ENCODE measurements around the gene CACNA2D4. TPM values are rescaled to one million over a fixed set of nuclear protein-coding genes. Genes with fewer than 3 reads are reported as not detected.

CACNA2D4 gene
- total RNA-seq, 4 donors from 2014 or later, result 0.84 to 3.8 (median 3.4) TPM

DNA sequence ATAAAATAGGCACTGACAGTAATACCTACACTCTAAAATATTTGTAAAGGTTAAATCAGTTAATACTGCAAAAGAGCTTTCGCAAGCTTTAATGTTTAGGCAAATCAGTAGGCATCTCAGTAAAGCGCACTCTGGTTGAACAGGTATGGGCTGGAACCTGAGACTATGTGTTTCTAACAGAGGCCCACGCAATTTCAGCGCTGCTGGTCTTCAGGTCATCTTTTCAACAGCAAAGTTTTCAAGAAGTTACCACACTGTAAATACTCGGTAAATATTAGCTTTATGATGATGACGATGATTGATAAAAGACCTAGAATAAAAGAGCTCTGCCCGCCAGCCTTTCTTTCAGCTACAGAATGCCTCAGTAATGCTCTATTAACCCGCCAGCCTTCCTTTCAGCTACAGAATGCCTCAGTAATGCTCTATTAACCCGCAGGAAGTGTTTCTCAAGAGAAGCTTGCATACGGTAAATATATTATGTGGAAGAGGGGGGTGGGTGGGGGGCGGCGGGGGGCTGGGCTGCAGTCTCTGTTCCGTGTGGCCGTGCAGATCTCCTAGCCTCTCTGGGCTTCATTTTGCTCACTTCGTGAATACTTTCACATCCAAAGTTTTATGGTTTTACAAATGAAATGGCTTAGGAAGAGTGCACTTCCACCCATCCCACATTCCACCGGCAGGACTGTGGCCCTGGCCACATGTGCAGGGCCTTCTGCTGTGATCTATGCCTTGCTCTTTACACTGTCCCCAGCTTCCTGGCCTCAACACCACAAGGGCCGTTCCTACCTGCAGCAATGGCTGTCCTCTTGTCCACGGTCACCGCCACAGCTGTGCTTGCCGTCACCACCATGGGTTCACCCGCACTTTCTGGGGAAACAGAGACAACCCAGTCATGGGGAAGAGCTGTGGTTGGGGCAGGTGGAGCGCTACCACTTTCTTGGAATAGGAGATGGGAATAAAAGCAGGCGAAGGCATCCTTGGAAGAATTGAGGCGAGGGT, 78.2 kb downstream of the CACNA2D4 start:
- H3K27ac ChIP-seq (replicated peaks in 1 of 4), result no peak overlapping the region
- H3K4me3 ChIP-seq, result no peak overlapping the region
- no peaks in the 10 kb centered on the region for H3K36me3 ChIP-seq
- no peaks in the 10 kb centered on the region for H3K9me3 ChIP-seq
- no peaks in the 10 kb centered on the region for H3K4me1 ChIP-seq
- WGBS, result 74% methylated on average over 22 of the region's 24 CpGs
- no peak for DNase-seq (ENCODE audit: extremely low spot score)
- intact Hi-C loops (cut with DNase I), result loop anchor here (5.0 kb wide), 1 partner anchor 72 kb away; no protein-coding TSS in a partner anchor
- TF ChIP-seq POLR2A (IDR thresholded peaks at IDR 0.05; ENCODE audit: low read depth) (no peak), EP300 (IDR thresholded peaks at IDR 0.05) (no peak), POLR2AphosphoS5 (IDR thresholded peaks at IDR 0.05) (no peak)
- TF ChIP-seq, protein P1, sequence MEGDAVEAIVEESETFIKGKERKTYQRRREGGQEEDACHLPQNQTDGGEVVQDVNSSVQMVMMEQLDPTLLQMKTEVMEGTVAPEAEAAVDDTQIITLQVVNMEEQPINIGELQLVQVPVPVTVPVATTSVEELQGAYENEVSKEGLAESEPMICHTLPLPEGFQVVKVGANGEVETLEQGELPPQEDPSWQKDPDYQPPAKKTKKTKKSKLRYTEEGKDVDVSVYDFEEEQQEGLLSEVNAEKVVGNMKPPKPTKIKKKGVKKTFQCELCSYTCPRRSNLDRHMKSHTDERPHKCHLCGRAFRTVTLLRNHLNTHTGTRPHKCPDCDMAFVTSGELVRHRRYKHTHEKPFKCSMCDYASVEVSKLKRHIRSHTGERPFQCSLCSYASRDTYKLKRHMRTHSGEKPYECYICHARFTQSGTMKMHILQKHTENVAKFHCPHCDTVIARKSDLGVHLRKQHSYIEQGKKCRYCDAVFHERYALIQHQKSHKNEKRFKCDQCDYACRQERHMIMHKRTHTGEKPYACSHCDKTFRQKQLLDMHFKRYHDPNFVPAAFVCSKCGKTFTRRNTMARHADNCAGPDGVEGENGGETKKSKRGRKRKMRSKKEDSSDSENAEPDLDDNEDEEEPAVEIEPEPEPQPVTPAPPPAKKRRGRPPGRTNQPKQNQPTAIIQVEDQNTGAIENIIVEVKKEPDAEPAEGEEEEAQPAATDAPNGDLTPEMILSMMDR (IDR thresholded peaks at IDR 0.05), result no peak
- H3K27me3 ChIP-seq, result peaks cover 0 to 42% (median 0%) of the 10 kb centered on the region in 4 donors

DNA sequence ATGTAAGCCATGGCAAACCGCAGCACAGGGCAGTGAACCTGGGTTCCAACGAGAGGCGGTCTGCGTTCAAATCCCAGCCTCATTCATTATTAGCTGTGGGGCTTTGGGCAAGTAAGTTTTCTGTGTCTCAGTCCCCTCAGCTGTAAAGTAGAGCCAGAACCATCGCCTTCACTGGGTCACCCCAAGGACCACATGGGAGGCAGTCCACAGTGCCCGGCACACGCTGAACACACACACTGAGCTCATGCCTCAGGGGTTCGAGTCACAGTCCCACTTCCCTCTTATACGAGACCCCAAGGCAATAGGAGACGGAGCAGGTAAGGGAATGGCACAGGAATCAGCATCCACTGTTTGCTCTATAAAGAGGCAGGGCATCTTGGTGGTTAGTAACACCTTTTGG, 79.0 kb downstream of the CACNA2D4 start:
- Histone ChIP-seq H3K4me3 (no peak overlapping the region), H3K36me3 (no peaks in the 10 kb centered on the region), H3K9me3 (no peaks in the 10 kb centered on the region), H3K27ac (replicated peaks in 1 of 4) (no peak overlapping the region), H3K27me3 (peaks cover 0 to 40% (median 0%) of the 10 kb centered on the region in 4 donors), H3K4me1 (no peaks in the 10 kb centered on the region)
- no peak for DNase-seq (ENCODE audit: extremely low spot score)
- no peak for TF ChIP-seq POLR2AphosphoS5 (IDR thresholded peaks at IDR 0.05)
- TF ChIP-seq POLR2A (IDR thresholded peaks at IDR 0.05; ENCODE audit: low read depth), result no peak
- TF ChIP-seq, protein P1 (IDR thresholded peaks at IDR 0.05), result no peak
- TF ChIP-seq EP300 (IDR thresholded peaks at IDR 0.05), result no peak
- 93% methylated on average over 8 of the region's 10 CpGs for WGBS
- intact Hi-C loops (cut with DNase I), result loop anchor here (5.0 kb wide), 1 partner anchor 73 kb away; no protein-coding TSS in a partner anchor

DNA sequence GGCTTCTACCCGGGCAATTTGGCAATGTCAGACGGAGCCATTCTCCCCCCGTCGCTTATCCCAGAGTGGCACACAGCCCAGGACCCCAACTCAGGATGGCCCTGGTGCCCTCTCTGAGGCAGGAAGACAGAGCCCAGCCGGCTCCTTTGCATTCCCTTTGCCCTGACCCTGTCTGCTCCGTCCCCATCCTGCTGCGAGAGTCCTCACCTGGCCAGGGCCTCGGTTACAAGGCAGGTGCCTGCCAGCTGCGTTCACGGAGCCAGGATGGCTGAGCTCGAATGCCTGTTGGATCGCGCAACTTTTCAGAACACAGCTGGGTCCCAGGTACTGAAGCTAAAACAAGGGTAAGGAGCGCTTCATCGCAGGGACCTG, 79.5 kb downstream of the CACNA2D4 start:
- intact Hi-C loops (cut with DNase I), result loop anchor here (5.0 kb wide), 1 partner anchor 73 kb away; no protein-coding TSS in a partner anchor
- WGBS, result 91% methylated on average over 15 of the region's 15 CpGs
- Histone ChIP-seq H3K27me3 (peaks cover 0 to 44% (median 0%) of the 10 kb centered on the region in 4 donors), H3K9me3 (no peaks in the 10 kb centered on the region), H3K4me3 (no peak overlapping the region), H3K27ac (replicated peaks in 1 of 4) (no peak overlapping the region), H3K4me1 (no peaks in the 10 kb centered on the region), H3K36me3 (no peaks in the 10 kb centered on the region)
- TF ChIP-seq POLR2A (IDR thresholded peaks at IDR 0.05; ENCODE audit: low read depth), result no peak
- DNase-seq (ENCODE audit: extremely low spot score), result no peak

DNA sequence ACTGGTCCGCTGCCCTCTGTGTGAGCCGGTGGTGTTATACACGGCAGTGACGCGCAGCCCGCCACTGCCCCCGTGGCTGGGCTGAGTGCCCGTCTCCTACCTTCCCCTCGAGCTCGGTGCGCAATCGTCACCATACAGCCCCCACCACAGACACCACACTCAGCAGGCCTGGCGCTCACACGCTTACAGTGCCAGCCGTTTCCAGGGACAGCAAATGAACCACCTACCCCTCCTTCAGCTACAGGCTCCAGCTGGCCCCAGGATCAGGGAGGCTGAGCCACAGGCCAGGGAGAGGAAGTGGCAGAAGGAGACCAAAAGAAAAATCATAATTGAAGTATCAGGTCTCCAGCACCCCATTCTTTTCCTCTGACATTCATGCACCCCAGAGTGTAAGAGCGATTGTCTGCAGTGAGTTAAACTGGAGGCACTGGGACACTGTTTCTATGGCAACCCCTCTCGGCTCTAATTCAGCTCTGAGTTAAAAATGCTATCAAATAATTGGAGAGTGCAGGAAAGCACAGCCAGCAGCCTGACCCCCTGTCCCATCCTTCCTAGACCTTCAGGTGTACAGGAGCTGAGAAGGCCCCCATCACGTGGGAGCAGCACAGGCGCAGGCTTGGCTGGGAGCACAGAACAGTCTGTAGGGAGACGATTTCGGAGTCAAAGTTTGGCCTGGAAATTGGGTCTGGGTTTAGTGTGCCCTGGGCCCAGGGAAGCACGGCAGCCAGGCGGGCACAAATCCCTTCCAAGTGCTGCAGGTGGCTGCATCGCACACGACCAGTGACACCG, 80.1 kb downstream of the CACNA2D4 start:
- Histone ChIP-seq H3K4me1 (no peaks in the 10 kb centered on the region), H3K27ac (replicated peaks in 1 of 4) (no peak overlapping the region), H3K4me3 (no peak overlapping the region), H3K27me3 (peaks cover 0 to 45% (median 0%) of the 10 kb centered on the region in 4 donors), H3K36me3 (no peaks in the 10 kb centered on the region), H3K9me3 (no peaks in the 10 kb centered on the region)
- DNase-seq (ENCODE audit: extremely low spot score), result no peak
- intact Hi-C loops (cut with DNase I), result loop anchor here (5.0 kb wide), 1 partner anchor 74 kb away; no protein-coding TSS in a partner anchor
- no peak for TF ChIP-seq POLR2AphosphoS5 (IDR thresholded peaks at IDR 0.05)
- no peak for TF ChIP-seq EP300 (IDR thresholded peaks at IDR 0.05)
- TF ChIP-seq, protein P1 (IDR thresholded peaks at IDR 0.05), result no peak
- TF ChIP-seq POLR2A (IDR thresholded peaks at IDR 0.05; ENCODE audit: low read depth), result no peak
- 82% methylated on average over 17 of the region's 26 CpGs for WGBS

Data from esophagus muscularis mucosa (tissue), 4 donors.